VCaP (cell line): ENCODE data around the gene MACROD2.

ENCODE experiments used
- H3K27ac ChIP-seq: fragments of 450-650 bp; 2 replicates; pipeline ENCODE4 v1.5.1; 2017
- TF ChIP-seq, protein P1 (sequence below): fragments of 450-650 bp; conservative IDR thresholded peaks from 2 replicates; pipeline ENCODE4 v1.5.1; 2017; ENCODE audit warnings: mild to moderate bottlenecking, moderate library complexity

Gene MACROD2

DNA sequence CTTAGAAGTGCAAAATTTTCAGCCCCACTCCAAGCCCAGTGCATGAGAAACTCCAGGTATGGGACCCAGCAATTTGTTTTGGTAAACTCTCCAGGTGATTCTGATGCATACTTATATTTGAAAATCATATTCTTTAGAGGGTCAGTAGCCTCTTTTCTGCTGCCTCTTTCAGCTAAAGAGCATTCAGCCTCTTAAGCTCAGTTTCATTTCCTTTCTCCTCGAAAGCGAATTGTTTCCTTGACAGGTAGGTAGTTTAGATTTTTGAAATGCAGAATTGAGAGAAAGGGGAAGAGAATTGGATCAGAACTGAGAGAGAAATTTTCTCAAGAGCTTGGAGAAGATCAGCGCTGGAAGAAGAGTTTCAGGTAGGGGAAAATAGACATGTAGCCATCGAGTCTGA lies 1337.9 kb downstream of the MACROD2 start:
- no peak overlapping the region for H3K27ac ChIP-seq
- TF ChIP-seq, protein P1, sequence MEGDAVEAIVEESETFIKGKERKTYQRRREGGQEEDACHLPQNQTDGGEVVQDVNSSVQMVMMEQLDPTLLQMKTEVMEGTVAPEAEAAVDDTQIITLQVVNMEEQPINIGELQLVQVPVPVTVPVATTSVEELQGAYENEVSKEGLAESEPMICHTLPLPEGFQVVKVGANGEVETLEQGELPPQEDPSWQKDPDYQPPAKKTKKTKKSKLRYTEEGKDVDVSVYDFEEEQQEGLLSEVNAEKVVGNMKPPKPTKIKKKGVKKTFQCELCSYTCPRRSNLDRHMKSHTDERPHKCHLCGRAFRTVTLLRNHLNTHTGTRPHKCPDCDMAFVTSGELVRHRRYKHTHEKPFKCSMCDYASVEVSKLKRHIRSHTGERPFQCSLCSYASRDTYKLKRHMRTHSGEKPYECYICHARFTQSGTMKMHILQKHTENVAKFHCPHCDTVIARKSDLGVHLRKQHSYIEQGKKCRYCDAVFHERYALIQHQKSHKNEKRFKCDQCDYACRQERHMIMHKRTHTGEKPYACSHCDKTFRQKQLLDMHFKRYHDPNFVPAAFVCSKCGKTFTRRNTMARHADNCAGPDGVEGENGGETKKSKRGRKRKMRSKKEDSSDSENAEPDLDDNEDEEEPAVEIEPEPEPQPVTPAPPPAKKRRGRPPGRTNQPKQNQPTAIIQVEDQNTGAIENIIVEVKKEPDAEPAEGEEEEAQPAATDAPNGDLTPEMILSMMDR = no peak

DNA sequence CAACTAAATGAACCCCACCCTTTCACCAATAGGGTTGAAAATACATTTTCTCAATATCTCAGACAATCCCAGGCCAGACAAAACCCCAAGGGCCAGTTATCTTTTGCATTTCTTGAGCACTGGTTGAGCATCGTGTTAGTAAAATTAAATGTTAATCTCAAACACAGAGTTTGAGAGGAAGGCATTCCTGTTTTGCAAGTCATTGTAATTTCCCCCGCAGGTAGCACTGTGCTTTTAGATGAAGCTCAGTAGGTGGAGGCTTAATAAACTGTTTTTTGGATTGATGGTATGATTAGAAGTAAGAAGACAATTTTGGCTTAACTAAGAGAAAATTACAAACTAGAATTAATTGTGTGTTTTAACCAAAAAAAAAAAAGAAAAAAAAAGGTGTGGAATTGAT lies 1340.7 kb downstream of the MACROD2 start:
- H3K27ac ChIP-seq = no peak overlapping the region
- TF ChIP-seq, protein P1 = no peak

DNA sequence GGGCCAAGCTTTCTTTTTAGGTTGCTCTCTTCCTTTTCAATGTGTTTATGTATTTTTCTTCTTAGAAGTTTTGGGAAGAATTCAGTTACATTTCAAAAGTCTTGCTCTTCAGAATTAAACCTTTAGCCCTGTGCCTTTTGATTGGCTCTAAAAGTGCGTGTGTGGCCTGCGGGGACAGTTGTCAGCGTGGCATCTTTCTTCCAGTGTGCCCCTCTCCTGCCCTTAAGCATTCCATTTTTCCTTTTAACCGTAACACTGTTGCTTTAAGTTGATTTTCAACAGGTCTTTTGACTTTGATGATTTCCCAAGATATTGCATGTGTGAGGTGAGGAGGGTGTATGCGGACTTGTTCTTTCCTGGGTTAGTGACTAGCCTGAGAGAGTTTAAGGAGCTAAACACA lies 1341.2 kb downstream of the MACROD2 start:
- no peak overlapping the region for H3K27ac ChIP-seq
- TF ChIP-seq, protein P1 = no peak

DNA sequence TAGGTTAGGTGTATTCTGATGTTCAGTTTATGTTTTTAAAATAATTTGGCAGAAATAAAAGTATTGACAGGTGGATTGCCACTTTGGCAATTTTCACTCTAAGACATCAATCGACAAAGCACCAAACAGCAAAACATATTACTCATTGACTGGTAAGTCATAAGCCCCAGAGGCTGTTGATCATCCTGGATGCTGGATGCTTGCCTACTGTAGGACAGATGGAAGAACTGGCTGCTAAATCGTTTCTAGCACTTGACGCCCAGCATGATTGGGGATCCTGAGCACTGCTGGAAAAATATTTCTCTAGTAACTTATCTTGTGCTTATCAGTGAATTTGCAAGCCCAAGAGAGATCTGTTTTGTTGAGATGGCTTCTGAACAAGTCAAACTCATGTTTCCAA lies 1343.9 kb downstream of the MACROD2 start:
- TF ChIP-seq, protein P1 = no peak
- H3K27ac ChIP-seq = no peak overlapping the region

DNA sequence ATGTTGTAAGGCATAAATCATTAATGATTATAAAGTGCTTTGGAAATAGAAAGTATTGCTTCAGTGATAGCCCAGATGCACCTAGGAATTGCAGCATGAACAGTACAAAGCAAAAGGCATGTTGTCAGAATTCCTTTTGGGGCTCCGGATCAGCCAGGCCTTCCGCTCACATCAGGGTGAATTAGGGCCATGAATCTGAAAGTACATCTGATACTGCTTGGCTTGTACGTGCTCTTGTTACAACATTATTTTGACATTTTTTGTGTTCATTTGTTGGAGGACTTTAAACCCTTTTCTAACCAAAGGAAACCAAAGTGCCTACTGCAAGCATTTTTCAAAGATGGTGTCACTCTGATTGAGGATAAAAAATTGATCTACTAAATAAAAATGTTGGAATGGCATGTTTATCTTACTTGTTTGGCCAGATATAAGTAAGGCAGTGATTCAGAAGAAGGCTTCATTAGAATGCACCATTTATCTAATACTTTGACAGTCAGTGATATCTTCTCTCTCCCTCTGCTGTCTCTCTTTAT lies 1347.7 kb downstream of the MACROD2 start:
- H3K27ac ChIP-seq = no peak overlapping the region
- TF ChIP-seq, protein P1 = no peak

DNA sequence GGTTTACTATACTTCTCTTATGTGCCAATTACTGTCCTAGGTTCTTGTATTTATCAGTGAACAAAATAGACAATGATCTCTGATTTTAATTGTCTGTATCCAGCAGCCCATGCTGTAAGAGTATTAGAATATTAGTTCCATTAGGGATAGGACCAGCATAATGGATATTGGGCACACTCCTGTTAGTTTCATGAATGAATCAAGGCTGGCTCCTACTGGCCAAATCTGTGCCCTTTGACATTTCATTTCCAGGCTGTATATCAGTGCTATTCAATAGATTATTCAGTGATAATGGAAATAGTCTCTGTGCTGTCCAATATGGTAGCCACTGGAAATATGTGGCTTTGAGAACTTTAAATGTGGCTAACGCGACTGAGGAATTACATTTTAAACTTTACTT lies 1350.0 kb downstream of the MACROD2 start:
- no peak overlapping the region for H3K27ac ChIP-seq
- TF ChIP-seq, protein P1 = no peak; the same call in 1 of the 2 replicates

DNA sequence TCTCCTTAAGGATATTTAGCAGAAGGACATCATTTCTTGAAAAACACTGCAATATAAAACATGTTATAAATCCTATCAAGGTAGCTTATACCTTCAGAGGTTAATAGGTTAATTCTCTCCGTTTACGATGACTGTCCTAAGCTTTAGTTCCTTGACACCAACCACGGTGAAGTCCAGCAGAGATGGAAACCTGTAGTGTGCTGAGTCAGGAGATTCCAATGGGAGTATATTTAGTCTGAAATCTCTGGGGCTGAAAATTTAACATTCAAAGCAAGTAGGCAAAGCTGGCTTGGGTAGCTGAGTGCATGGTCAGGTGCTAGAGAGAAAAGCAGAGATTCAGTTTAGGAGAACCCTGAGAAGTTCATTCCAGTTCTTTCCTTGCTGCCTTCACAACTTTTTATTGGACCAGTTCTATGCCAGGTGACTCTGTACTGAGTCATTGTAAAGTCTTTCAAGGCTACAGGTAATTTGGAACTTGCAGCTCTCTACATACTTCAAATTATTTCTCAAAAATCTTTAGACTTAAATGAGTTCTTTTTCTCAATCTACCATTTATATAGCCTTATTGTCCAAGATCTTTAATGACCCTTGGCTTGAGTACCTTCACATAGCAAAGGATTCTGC lies 1351.5 kb downstream of the MACROD2 start:
- TF ChIP-seq, protein P1 = no peak
- no peak overlapping the region for H3K27ac ChIP-seq
